ENCODE measurements around the gene ST6GALNAC3. TPM values are rescaled to one million over a fixed set of nuclear protein-coding genes. Genes with fewer than 3 reads are reported as not detected.

Gene ST6GALNAC3
- polyA plus RNA-seq, 2 of the 4 experiments (the other 2 are of a cell fraction) = 1.1 to 1.2 TPM

GRCh38 chr1:76300556-76300955, 226.0 kb downstream of the ST6GALNAC3 start:
- no peak for TF ChIP-seq FOSL2 (IDR thresholded peaks at IDR 0.05)
- TF ChIP-seq FOSL2 (CRISPR knock-in tag; IDR thresholded peaks at IDR 0.05) = no peak
- no peak for TF ChIP-seq MAZ (IDR thresholded peaks at IDR 0.05; ENCODE audit: borderline replicate concordance, low read depth, low read length)
- TF ChIP-seq E2F6 (IDR thresholded peaks at IDR 0.05; ENCODE audit: borderline replicate concordance, low read depth) = no peak
- TF ChIP-seq ELK1 (IDR thresholded peaks at IDR 0.05; ENCODE audit: low read depth, low read length) = no peak
- TF ChIP-seq JUNB (IDR thresholded peaks at IDR 0.05) = no peak
- TF ChIP-seq GATA3 (IDR thresholded peaks at IDR 0.05; ENCODE audit: borderline replicate concordance) = no peak
- no peak for TF ChIP-seq EHMT2 (IDR thresholded peaks at IDR 0.05; ENCODE audit: low read depth)
- no peak for TF ChIP-seq FOXS1 (CRISPR knock-in tag; IDR thresholded peaks at IDR 0.05)
- CTCF ChIA-PET = no interaction called here
- no peak overlapping the region for H3K4me3 ChIP-seq
- DNase-seq (ENCODE audit: low read depth in 1 of 2, low spot score in 1 of 2) (no peak), ATAC-seq (no peak), FAIRE-seq (no peak)
- no peak overlapping the region for H3K27ac ChIP-seq
- H3K4me1 ChIP-seq = no peaks in the 10 kb centered on the region
- 25% methylated on average over 3 of the region's 3 CpGs for WGBS (ENCODE audit: missing lambda C conversion rate)
- POLR2A ChIA-PET = no interaction called here
- no peak overlapping the region for H3K4me2 ChIP-seq
- no peaks in the 10 kb centered on the region for H3K9me3 ChIP-seq

DNA sequence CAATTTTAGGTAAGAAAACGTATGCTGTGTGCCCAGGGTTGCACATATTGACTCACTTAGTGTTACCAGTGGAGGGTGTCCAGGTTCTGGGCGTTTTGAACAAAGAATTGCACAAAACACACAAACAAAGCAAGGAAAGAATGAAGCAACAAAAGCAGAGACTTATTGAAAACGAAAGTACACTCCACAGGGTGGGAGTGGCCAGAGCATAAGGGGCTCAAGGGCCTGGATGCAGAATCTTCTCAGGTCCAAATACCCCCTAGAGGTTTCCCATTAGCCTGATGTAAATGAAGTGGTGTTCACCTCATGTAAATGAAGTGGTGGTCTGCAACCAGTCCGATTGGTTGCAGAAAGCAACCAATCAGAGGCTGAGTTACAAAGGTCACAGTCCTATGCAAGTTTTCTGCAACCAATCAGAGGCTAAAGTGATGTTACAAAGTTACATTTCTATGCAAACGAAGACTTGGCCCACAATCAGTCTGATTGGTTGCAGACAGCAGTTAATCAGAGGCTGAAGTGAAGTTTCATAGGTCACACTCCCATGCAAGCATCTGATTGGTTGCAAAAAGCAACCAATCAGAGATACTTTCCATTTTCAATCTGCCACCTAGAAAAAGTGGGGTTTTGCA, 228.3 kb downstream of the ST6GALNAC3 start:
- peak overlapping the region; percentile 30; the same call in 1 of the 3 replicates for H3K4me2 ChIP-seq
- no peak for FAIRE-seq
- H3K4me3 ChIP-seq = no peak overlapping the region
- ChIA-PET POLR2A (no interaction called here), CTCF (no interaction called here)
- TF ChIP-seq KDM1A (IDR thresholded peaks at IDR 0.05; ENCODE audit: low read depth) (no peak), RCOR1 (IDR thresholded peaks at IDR 0.05; ENCODE audit: low read depth, low read length) (no peak), TP53 (CRISPR knock-in tag; IDR thresholded peaks at IDR 0.05) (no peak), MAZ (IDR thresholded peaks at IDR 0.05; ENCODE audit: borderline replicate concordance, low read depth, low read length) (no peak), ZNF302 (CRISPR knock-in tag; IDR thresholded peaks at IDR 0.05) (no peak), RNF2 (IDR thresholded peaks at IDR 0.05; ENCODE audit: borderline replicate concordance, low read depth) (no peak), CBX2 (IDR thresholded peaks at IDR 0.05; ENCODE audit: borderline replicate concordance, low read depth) (no peak), ZC3H11A (IDR thresholded peaks at IDR 0.05) (no peak), SREBF2 (IDR thresholded peaks at IDR 0.05) (no peak)
- TF ChIP-seq, protein P1, sequence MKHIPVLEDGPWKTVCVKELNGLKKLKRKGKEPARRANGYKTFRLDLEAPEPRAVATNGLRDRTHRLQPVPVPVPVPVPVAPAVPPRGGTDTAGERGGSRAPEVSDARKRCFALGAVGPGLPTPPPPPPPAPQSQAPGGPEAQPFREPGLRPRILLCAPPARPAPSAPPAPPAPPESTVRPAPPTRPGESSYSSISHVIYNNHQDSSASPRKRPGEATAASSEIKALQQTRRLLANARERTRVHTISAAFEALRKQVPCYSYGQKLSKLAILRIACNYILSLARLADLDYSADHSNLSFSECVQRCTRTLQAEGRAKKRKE (CRISPR knock-in tag; IDR thresholded peaks at IDR 0.05; ENCODE audit: low read depth) = no peak
- no peak for ATAC-seq
- no peaks in the 10 kb centered on the region for H3K9me3 ChIP-seq
- H3K4me1 ChIP-seq = no peaks in the 10 kb centered on the region
- DNase-seq (ENCODE audit: low read depth in 1 of 2, low spot score in 1 of 2) = no peak
- 5% methylated on average over 4 of the region's 5 CpGs for WGBS (ENCODE audit: missing lambda C conversion rate)
- H3K27ac ChIP-seq = no peak overlapping the region

GRCh38 chr1:76303340-76303717, 228.8 kb downstream of the ST6GALNAC3 start:
- Histone ChIP-seq H3K4me2 (peak overlapping the region; percentile 30; the same call in 1 of the 3 replicates), H3K4me1 (no peaks in the 10 kb centered on the region), H3K27ac (no peak overlapping the region), H3K9me3 (no peaks in the 10 kb centered on the region), H3K4me3 (no peak overlapping the region)
- no peak for DNase-seq (ENCODE audit: low read depth in 1 of 2, low spot score in 1 of 2)
- 32% methylated on average over 3 of the region's 3 CpGs for WGBS (ENCODE audit: missing lambda C conversion rate)
- POLR2A ChIA-PET = no interaction called here
- ATAC-seq = no peak
- CTCF ChIA-PET = no interaction called here
- FAIRE-seq = no peak
- TF ChIP-seq HOXA7 (CRISPR knock-in tag; IDR thresholded peaks at IDR 0.05) = no peak
- no peak for TF ChIP-seq TP53 (CRISPR knock-in tag; IDR thresholded peaks at IDR 0.05)
- TF ChIP-seq HEYL (CRISPR knock-in tag; IDR thresholded peaks at IDR 0.05) = no peak
- TF ChIP-seq NR3C1 (IDR thresholded peaks at IDR 0.05) = no peak
- no peak for TF ChIP-seq USF2 (IDR thresholded peaks at IDR 0.05)
- TF ChIP-seq MAX (IDR thresholded peaks at IDR 0.05) = no peak
- TF ChIP-seq PHF8 (IDR thresholded peaks at IDR 0.05; ENCODE audit: borderline replicate concordance, low read depth) = no peak
- TF ChIP-seq FOSB (CRISPR knock-in tag; IDR thresholded peaks at IDR 0.05) = no peak
- TF ChIP-seq MAFK (IDR thresholded peaks at IDR 0.05; ENCODE audit: partially characterized antibody) = no peak
- no peak for TF ChIP-seq EP300 (IDR thresholded peaks at IDR 0.05)
- no peak for TF ChIP-seq MYC (IDR thresholded peaks at IDR 0.05; ENCODE audit: borderline replicate concordance, low read length)
- no peak for TF ChIP-seq RFX5 (IDR thresholded peaks at IDR 0.05)
- TF ChIP-seq FOSL2 (IDR thresholded peaks at IDR 0.05) = no peak
- TF ChIP-seq FOSL2 (CRISPR knock-in tag; IDR thresholded peaks at IDR 0.05) = no peak
- TF ChIP-seq POLR2AphosphoS2 (conservative IDR thresholded peaks at IDR 0.05; ENCODE audit: low read length) = no peak
- no peak for TF ChIP-seq POLR2A (IDR thresholded peaks at IDR 0.05; ENCODE audit: low read length)

Data from A549 (cell line).